ENCODE data around the gene CAPN12. TPM values are rescaled to one million over a fixed set of nuclear protein-coding genes. Genes with fewer than 3 reads are reported as not detected.

The CAPN12 gene
- total RNA-seq, 2 experiments from 2014 or later: 7.1 to 9.0 TPM

DNA sequence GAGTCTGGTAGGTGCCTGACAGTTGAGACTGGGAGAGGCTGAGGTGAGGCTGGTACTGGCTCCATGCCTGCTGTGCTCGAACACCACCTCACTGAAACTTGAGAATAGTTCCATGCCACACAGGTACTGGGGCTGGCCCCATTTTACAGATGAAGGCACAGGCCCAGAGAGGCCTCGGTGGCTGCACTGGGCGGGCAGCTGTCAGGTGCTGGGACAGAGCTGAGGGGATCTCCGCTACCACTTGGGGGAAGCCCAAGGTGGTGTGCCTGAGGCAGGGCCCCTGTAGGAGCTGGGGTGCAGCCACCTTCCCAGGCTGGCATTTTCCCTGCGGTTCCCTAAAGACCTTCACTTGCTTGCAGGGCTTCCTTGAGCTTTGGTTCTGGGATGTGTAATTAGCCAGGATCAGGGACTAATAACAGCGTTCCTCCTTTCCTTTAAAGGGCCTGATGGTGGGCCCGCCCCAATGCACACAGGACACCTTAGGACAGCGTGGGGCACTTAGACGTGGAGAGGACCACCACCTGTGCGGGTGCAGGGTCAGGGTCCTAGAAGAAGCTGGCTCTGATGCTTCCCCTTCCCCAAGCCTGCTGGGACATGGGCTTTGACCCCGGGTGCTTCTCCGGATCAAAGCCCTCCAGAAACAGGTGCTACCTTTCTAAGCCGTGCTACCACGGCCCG is 23.6 kb downstream of the CAPN12 start:
- no peak overlapping the region for H3K27ac Mint-ChIP-seq
- ChIA-PET CTCF (no interaction called here), POLR2A (no interaction called here)
- no peaks in the 10 kb centered on the region for H3K9me3 Mint-ChIP-seq
- H3K27me3 Mint-ChIP-seq: no peaks in the 10 kb centered on the region
- H3K36me3 Mint-ChIP-seq: peaks cover 4% of the 10 kb centered on the region
- no peak for DNase-seq
- H3K4me3 Mint-ChIP-seq: no peak overlapping the region
- H3K4me1 Mint-ChIP-seq (ENCODE audit: low read depth): no peaks in the 10 kb centered on the region
- intact Hi-C loops (cut with micrococcal nuclease): no loop called here

DNA sequence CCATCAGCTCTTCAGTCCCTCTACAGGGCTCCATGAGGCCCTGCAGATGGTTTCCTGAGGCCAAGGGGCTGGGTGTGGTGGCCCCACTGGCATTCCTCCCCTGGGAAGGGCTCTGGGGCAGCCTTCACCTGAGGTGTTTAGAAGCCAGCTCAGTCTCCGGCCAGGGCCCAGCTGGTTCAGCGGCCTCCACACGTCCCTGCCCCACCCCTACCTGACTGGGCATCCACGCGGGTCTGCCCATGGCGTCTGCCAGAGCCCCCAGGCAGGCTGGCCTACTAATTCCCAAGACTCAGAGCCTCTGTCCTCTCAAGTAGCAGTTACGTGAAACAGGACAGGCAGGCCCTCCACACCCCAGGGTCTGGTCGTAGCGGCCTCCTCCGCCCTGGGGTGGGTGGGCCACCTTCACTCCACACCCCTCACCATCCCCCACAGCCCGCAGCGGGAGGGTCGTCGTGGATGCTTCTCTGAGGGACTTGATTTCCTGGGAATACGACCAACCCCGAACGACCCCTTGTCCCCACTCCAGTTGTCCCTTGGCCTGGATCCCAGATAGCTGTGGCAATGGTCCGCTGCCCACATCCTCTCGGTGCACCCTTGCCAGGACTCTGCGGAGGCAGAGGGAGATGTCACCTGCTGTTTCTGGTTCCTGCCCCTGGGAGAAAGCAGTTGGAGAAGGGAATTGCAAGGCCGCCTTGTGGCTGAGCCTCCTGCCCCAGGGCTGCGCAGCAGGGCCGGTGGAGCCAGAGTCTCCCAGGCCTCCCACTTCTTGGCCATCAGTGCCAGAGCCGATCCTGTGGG is 24.3 kb downstream of the CAPN12 start:
- no peak overlapping the region for H3K27ac Mint-ChIP-seq
- H3K4me1 Mint-ChIP-seq (ENCODE audit: low read depth): no peaks in the 10 kb centered on the region
- no peak overlapping the region for H3K4me3 Mint-ChIP-seq
- CTCF ChIA-PET: interaction anchor here (0.8 kb wide), 1 partner anchor 205 kb away, joined by 3 read pairs; no protein-coding TSS in a partner anchor
- H3K27me3 Mint-ChIP-seq: no peaks in the 10 kb centered on the region
- no peaks in the 10 kb centered on the region for H3K9me3 Mint-ChIP-seq
- H3K36me3 Mint-ChIP-seq: peaks cover 4% of the 10 kb centered on the region
- no peak for DNase-seq
- POLR2A ChIA-PET: no interaction called here
- intact Hi-C loops (cut with micrococcal nuclease): no loop called here

DNA sequence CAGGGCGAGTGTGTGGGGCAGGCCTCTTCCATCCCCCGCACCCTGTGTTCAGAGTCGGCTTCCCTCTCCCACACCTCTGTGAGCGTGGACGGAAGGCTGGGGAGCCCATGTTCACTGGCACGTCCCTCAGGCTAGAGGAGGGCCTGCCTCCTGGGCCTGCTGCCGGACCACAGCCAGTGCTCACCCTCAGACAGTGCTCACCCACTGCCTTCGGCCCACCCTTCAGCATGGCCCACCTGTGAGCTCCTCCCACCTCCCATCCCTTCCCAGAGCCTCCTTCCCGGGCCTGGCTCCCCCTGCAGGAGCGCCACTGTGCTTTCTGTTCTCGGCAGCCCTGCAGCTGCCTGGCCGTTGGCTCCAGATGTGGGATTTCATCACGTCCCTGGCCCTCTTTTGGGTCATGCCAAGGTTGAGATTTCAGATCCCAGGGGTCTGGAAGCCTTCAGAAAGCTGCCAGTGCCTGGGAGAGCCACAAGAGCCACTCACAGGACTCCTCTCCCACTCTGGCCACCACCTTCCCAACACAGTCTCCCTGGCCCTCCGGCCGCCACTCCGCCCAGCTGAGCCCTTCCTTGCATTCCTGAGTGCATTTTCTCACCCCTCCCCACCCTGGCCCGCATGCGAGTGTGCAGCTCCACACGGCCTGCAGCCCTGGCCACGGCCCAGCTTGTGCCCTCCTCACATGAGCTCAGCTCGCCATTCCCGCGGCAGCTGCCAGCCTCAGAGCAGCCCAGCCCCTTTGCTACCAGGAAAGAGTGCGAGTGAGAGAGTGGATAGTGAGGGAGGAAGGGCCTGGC is 25.3 kb downstream of the CAPN12 start:
- H3K9me3 Mint-ChIP-seq: no peaks in the 10 kb centered on the region
- no peak overlapping the region for H3K27ac Mint-ChIP-seq
- H3K27me3 Mint-ChIP-seq: no peaks in the 10 kb centered on the region
- POLR2A ChIA-PET: no interaction called here
- intact Hi-C loops (cut with micrococcal nuclease): no loop called here
- CTCF ChIA-PET: interaction anchor here (0.8 kb wide), 1 partner anchor 204 kb away, joined by 3 read pairs; no protein-coding TSS in a partner anchor
- no peaks in the 10 kb centered on the region for H3K4me1 Mint-ChIP-seq (ENCODE audit: low read depth)
- DNase-seq: no peak
- H3K4me3 Mint-ChIP-seq: no peak overlapping the region
- peaks cover 10% of the 10 kb centered on the region for H3K36me3 Mint-ChIP-seq

DNA sequence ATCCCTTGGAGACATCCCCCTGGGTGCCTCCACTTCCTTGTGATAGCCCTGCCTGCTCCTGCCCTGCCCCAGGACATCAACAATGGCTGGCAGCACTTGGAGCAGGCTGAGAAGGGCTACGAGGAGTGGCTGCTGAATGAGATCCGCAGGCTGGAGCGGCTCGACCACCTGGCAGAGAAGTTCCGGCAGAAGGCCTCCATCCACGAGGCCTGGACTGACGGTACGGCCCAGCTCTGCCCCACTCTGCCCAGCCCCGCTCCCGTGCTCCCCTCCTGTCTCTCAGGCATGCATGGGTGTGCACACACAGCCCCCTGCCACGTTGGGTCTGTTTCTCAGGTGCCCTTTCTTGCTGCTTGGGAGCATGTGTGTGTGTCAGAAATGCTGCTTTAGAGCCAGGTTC is 26.4 kb downstream of the CAPN12 start:
- H3K27me3 Mint-ChIP-seq: no peaks in the 10 kb centered on the region
- ChIA-PET POLR2A (no interaction called here), CTCF (no interaction called here)
- intact Hi-C loops (cut with micrococcal nuclease): no loop called here
- H3K9me3 Mint-ChIP-seq: no peaks in the 10 kb centered on the region
- no peak for DNase-seq
- peaks cover 15% of the 10 kb centered on the region for H3K36me3 Mint-ChIP-seq
- H3K4me3 Mint-ChIP-seq: no peak overlapping the region
- no peak overlapping the region for H3K27ac Mint-ChIP-seq
- no peaks in the 10 kb centered on the region for H3K4me1 Mint-ChIP-seq (ENCODE audit: low read depth)

DNA sequence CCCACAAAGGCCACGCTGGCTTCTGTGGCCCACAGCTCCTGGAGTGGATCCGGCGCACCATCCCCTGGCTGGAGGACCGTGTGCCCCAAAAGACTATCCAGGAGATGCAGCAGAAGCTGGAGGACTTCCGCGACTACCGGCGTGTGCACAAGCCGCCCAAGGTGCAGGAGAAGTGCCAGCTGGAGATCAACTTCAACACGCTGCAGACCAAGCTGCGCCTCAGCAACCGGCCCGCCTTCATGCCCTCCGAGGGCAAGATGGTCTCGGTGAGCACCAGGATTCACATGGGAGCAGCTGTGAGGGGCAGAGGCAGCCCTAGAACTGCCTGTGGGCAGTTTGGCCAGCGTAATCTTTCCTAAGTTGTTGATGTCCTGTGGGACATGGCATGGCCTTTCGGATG is 27.2 kb downstream of the CAPN12 start:
- Mint-ChIP-seq H3K36me3 (peaks cover 15% of the 10 kb centered on the region), H3K9me3 (no peaks in the 10 kb centered on the region), H3K27ac (no peak overlapping the region), H3K4me3 (no peak overlapping the region), H3K4me1 (ENCODE audit: low read depth) (no peaks in the 10 kb centered on the region), H3K27me3 (no peaks in the 10 kb centered on the region)
- ChIA-PET POLR2A (no interaction called here), CTCF (no interaction called here)
- no peak for DNase-seq
- intact Hi-C loops (cut with micrococcal nuclease): no loop called here

DNA sequence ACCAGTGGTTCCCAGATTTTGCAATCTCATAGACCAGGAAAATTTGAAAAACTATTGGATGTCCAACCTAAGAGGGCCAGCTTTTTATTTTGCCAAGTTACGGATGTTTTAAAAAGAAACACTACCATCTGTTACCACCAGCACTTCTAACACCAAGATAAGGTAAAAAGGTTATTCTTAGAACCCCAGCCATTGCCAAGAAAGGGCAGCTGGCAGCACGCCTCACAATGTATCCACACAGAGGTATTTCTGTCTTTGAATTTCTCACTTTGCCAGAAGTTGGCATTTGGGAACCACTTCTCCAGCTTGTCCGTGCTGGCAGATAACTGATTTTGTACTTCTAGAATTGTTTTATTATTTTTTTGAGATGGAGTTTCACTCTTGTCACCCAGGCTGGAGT is 28.7 kb downstream of the CAPN12 start:
- CTCF ChIA-PET: interaction anchor here (1.4 kb wide), 1 partner anchor 14 kb away, joined by 4 read pairs; no protein-coding TSS in a partner anchor
- Mint-ChIP-seq H3K27me3 (no peaks in the 10 kb centered on the region), H3K4me1 (ENCODE audit: low read depth) (no peaks in the 10 kb centered on the region), H3K9me3 (no peaks in the 10 kb centered on the region), H3K36me3 (peaks cover 25% of the 10 kb centered on the region), H3K4me3 (no peak overlapping the region), H3K27ac (no peak overlapping the region)
- POLR2A ChIA-PET: no interaction called here
- intact Hi-C loops (cut with micrococcal nuclease): no loop called here
- DNase-seq: no peak

DNA sequence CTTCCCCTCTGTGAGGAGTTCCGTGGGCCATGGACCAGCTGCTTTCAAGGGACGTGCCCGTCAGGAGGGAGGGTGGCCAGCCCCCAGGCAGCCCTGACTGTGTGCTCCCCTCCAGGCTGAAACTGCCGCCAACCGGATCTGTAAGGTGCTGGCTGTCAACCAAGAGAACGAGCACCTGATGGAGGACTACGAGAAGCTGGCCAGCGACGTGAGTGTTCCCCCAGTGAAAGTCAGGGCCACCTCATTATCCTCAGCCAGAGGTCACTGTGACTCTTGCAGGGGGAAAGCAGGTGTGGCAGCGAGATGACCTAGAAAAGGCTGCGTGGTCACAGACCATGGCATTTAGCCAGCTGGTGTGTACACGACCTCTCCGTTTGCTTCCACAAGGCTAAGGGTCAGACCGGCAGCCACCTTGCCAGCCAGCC is 29.9 kb downstream of the CAPN12 start:
- intact Hi-C loops (cut with micrococcal nuclease): no loop called here
- Mint-ChIP-seq H3K27me3 (no peaks in the 10 kb centered on the region), H3K4me3 (no peak overlapping the region), H3K27ac (no peak overlapping the region), H3K9me3 (no peaks in the 10 kb centered on the region), H3K4me1 (ENCODE audit: low read depth) (no peaks in the 10 kb centered on the region), H3K36me3 (peaks cover 25% of the 10 kb centered on the region)
- POLR2A ChIA-PET: no interaction called here
- CTCF ChIA-PET: interaction anchor here (1.4 kb wide), 1 partner anchor 16 kb away, joined by 4 read pairs; no protein-coding TSS in a partner anchor
- no peak for DNase-seq

DNA sequence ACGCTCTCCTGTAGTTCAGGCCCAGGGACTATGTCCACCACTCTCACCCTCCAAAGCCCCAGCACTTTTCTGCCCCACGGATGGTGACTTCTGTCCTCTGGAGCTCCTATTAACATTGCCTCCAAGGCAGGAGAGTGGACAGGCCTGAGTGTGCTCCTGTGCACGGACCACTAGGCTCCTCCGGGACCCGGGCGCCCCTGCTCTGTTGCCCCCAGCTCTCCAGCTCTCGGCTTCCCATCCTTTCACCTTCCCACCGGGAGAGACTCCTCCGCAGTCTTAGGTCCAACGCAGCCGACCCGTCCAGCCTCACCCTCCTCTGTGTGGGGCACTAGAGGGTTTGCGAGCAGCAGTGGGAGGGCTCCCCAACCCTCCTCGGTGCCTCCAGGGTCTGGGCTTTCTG is 30.4 kb downstream of the CAPN12 start:
- POLR2A ChIA-PET: no interaction called here
- Mint-ChIP-seq H3K4me3 (no peak overlapping the region), H3K27me3 (no peaks in the 10 kb centered on the region), H3K36me3 (peaks cover 25% of the 10 kb centered on the region), H3K27ac (no peak overlapping the region), H3K9me3 (no peaks in the 10 kb centered on the region), H3K4me1 (ENCODE audit: low read depth) (no peaks in the 10 kb centered on the region)
- CTCF ChIA-PET: no interaction called here
- DNase-seq: no peak
- intact Hi-C loops (cut with micrococcal nuclease): no loop called here

DNA sequence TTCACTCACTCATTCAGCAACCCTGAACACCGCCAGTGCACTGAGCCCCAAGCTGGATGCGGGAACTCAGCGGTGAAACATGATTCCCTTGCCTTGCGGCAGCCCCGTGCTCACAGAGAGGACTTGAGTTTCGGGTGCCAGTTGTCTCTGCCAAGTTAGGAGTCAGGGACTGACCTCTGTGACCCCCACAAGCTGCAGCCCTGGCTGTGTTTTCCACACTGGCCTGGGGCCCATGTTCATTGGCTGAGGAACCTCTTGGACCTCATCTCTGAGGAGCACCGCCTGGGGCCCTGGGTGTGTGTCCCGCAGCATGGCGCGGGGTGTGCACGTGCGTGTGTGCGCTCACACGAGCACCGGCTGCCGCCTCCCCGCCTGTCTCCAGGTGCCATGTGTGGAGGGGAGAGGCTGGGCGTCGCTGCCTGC is 31.0 kb downstream of the CAPN12 start:
- Mint-ChIP-seq H3K4me3 (no peak overlapping the region), H3K27me3 (no peaks in the 10 kb centered on the region), H3K9me3 (no peaks in the 10 kb centered on the region), H3K36me3 (peaks cover 29% of the 10 kb centered on the region), H3K27ac (no peak overlapping the region), H3K4me1 (ENCODE audit: low read depth) (no peaks in the 10 kb centered on the region)
- CTCF ChIA-PET: interaction anchor here (1.0 kb wide), 1 partner anchor 198 kb away, joined by 4 read pairs; no protein-coding TSS in a partner anchor
- POLR2A ChIA-PET: no interaction called here
- intact Hi-C loops (cut with micrococcal nuclease): no loop called here
- DNase-seq: no peak

DNA sequence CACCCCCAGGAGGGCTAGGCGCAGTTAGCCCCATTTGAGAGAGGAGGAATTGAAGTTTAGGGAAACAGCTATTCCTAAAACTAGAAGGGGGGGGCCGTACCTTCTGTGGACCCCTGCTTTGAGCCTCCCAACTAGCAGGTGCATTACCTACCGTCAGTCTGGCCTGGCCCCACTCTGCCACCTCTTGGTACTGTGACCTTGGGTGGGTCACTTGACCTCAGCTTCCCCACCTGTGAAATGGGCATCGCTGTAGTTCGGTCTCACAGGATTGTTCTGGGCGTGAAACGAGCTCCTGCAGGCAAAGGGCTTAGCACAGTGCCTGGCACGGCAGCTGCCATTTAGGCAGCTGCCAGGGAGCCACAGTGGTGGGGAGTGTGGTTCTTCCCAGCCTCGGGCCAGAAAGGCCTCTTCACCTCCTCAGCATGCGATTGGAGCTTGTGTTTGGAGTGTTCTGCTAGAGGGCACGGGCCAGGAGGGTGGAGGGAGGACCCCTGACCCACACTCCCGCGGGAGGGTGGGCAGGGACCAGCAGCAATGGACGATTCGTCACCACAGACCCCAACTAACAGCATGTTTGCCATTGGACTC is 32.0 kb downstream of the CAPN12 start:
- Mint-ChIP-seq H3K4me1 (ENCODE audit: low read depth) (no peaks in the 10 kb centered on the region), H3K27me3 (no peaks in the 10 kb centered on the region), H3K36me3 (peaks cover 32% of the 10 kb centered on the region), H3K9me3 (no peaks in the 10 kb centered on the region), H3K4me3 (no peak overlapping the region), H3K27ac (no peak overlapping the region)
- CTCF ChIA-PET: interaction anchor here (1.0 kb wide), 1 partner anchor 197 kb away, joined by 4 read pairs; no protein-coding TSS in a partner anchor
- DNase-seq: no peak
- intact Hi-C loops (cut with micrococcal nuclease): no loop called here
- POLR2A ChIA-PET: no interaction called here

DNA sequence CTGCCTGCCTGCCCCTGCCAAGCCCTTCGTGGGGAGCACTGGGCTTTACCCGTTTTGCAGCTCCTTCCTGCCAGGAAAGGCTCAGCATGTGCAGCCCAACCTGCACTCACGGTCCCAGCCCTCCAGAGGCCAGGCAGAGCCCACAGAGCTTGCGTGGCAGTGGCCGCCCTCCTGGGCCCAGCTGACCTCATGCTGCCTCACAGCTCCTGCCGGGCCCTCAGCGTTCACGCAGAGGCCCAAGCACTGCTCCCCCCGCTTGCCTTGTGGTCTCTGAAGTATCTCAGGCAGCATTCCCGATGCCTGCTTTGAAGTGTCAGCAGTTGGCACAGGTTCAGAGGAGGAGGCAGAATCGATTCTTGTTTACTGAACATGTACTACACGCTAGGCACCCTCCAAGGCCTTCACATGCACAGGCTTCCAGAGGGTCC is 32.5 kb downstream of the CAPN12 start:
- Mint-ChIP-seq H3K27me3 (no peaks in the 10 kb centered on the region), H3K36me3 (peaks cover 34% of the 10 kb centered on the region), H3K9me3 (no peaks in the 10 kb centered on the region), H3K4me3 (no peak overlapping the region), H3K27ac (no peak overlapping the region), H3K4me1 (ENCODE audit: low read depth) (no peaks in the 10 kb centered on the region)
- CTCF ChIA-PET: no interaction called here
- POLR2A ChIA-PET: no interaction called here
- DNase-seq: no peak
- intact Hi-C loops (cut with micrococcal nuclease): no loop called here
